ENCODE results near the gene SIRT7.

Gene SIRT7

DNA sequence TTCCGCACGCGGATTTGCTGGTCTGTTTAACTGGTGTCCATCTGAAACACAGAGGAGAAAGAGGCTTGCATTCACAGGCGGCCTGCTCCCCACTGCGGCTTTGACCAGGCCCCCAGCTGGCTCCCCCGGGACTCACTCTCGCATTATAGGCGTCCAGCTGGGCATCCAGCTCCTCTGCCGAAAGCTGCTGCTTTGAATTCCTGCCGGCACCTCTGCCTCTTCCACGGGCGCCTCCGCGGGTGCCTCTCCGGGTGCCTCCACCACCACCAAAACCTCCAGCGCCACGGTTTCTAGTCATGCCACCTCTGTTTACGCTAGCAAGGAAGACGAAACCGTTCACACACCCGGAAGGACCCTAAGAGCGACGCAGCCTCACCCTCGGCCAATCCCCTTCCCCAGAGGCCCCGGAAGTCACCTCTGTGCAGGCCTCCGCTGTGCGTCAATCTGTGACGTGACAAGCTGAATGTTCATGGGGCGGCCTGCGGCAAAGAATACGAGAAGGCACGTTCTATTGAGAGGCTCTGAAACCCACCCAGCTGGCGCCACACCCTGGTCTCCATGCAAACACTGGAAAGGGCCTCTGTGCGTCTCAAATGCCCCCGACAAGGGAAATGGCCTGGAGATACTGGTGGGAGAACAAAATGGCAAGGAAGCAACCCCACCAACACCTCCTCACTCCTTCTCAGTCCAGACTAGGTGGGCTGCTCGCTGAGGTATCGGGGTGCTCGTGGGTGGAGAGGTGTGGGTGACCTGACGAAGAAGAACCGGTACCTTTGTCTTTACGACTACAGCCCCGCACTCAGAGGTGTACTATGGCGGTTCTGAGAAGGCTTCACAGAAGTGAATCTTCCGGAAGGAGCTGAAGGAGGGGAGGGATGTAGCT, 29.6 kb downstream of the SIRT7 start:
- DNase-seq (ENCODE audit: low read depth in 2 of 2): no peak

DNA sequence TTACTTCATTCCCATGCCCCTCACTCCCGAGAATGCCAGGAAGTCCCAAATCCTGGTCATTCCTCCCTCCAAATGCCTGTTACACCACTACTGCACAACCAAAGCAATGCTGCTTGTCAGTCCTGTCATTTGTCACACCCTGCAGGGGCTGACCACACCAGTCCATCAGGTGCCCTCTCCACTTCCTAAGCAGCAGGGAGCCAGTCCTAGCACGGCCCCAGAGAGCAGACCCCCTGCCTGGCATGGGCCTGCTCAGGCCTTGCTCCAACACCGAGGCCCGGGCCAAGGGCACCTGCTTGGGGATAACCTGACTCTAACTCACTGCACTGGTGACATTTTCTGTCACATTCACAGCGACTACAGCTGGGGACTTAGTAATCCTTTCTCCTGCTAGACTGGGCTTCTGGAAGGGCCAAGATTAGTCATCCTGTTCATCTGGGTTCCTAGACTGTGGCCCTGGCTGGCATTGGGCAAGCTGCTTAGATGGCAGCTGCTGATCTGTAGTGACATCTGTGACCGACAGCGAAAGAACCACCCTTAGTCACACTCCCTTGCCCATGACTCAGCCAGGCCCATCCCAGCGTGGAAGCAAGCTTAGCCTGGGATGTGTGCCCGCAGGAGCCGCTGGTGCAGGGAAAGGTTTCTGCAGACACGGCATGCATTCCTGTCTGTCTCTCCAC, 32.0 kb downstream of the SIRT7 start:
- DNase-seq (ENCODE audit: low read depth in 2 of 2): no peak

GRCh38 chr17:81885454-81885853, 32.5 kb downstream of the SIRT7 start:
- no peak for DNase-seq (ENCODE audit: low read depth in 2 of 2)

DNA sequence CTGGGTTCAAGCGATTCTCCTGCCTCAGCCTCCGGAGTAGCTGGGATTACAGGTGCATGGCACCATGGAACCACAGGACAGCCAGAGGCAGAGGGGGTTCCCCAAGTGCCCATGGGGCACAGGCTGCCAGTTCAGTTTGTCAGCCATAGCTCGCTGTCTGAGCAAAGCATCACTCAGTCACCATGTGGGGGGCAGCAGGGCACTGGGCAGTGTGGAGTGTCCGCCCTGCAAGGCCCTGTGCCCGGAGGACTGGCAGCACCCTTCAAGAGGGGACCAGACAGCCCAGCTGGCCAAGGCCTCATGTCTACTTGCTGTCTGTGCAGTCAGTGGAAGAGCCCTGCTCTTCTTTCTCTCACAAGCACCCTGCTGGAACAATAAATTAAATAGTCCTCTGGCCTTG, 33.0 kb downstream of the SIRT7 start:
- no peak for DNase-seq (ENCODE audit: low read depth in 2 of 2)

DNA sequence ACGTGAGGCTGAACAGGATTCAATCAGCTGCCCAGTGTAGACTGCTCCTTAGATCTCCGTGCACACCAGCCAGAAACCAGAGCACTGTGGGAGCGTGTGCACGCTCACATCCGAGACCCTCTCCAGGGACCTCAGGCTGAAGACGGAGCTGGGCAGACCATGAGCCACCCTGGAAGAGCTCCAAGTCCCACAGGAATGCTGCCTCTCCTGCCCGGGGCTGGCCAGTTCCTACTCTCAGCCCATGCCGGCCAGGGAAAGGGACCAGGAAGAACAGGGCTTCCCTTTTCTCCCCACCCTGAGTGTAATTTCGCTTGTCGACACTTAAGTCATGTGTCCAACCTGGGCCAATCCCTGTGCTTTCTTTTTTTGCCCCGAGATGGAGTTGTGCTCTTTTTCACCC, 33.5 kb downstream of the SIRT7 start:
- no peak for DNase-seq (ENCODE audit: low read depth in 2 of 2)

- DNase-seq (ENCODE audit: low read depth in 2 of 2): no peak
Measured at GRCh38 chr17:81879121-81879520, 38.9 kb downstream of the SIRT7 start.

DNA sequence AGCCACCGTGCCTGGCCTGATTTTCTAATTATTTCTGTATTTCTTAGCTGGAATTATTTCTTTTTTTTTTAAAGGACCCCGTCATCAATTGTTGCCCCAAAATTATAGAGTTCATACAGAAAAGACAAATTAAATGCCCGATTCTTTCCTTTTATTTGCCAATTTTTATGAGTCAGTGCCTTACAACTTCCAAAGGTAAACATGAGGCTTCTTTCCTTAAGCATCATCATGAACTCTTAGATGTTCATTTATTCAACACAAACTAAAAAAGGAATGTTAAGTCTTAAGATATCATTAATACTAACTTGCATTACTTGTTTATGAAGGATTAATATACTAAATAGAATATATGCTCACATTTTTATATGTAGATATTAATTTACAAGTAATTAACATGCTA, 39.7 kb downstream of the SIRT7 start:
- no peak for DNase-seq (ENCODE audit: low read depth in 2 of 2)

DNA sequence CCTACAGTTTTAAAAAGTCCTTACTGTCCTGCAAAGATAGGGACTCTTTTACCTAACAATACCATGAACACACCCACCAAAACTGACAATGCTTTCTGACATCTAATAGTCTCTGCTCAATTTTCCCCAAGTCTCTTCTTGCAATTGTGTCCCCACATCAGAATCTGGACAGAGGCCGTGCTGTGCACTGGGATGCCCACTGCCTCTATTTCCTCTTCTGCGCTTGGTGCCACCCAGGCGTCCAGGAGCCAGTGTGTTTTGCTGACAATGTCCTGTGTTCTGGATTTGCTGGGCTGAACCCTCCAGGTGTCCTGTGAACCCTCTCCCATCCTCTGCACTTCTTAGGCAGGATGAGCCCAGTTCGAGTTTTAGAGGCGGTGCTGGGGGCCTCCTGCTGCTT, 40.4 kb downstream of the SIRT7 start:
- no peak for DNase-seq (ENCODE audit: low read depth in 2 of 2)

DNA sequence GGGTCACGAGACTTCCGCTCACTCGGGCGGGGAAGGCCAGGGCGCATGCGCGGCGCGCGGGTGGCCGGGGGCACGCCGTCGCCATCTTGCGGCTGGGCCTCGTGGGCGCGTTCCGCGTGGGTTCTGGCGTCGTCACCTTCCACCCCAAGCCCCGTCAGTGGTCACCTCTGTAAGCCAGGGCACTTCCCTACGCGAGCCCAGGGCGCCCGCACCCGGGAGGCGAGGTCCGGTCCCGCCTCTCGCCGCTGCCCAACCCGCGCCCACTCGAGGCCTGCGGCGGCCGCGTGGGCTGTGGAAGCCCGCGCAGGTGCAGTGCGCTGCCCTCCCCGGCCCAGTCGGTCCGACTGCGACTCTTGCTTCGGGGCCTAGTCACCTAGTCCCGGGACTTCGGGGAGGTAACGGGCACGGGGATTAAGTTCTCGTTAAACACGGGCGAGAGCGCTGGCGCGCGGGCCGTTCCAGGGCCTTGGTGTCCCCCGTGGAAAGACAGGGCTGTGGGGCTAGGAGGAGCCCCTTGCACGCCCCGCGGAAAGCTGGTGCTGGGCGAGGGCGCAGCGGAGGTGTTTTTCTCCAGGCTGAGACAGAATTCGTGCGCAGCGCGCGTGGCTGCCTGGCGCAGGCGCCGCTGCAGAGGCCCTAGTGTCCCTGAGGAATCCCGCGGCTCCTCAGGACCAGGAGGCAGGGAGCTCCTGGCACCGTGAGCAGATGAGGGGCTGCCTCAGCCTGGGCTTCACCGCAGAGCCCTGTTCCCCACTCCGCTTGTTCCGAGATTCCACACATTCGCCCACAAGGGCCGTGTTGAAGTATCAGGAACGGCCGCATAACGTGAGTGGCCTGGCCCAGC, 46.4 kb downstream of the SIRT7 start:
- peak; percentile 92 to 93 for DNase-seq (ENCODE audit: low read depth in 2 of 2)

- DNase-seq (ENCODE audit: low read depth in 2 of 2): no peak
Measured at GRCh38 chr17:81870981-81871386, 47.0 kb downstream of the SIRT7 start, which contains the start of gene ARHGDIA. Gene ARHGDIA, minus strand, starts transcription at chr17:81871337. Its CDS starts 1,407 bp downstream, at chr17:81869930.

- no peak for DNase-seq (ENCODE audit: low read depth in 2 of 2)
Measured at GRCh38 chr17:81870131-81870980, 47.6 kb downstream of the SIRT7 start.

DNA sequence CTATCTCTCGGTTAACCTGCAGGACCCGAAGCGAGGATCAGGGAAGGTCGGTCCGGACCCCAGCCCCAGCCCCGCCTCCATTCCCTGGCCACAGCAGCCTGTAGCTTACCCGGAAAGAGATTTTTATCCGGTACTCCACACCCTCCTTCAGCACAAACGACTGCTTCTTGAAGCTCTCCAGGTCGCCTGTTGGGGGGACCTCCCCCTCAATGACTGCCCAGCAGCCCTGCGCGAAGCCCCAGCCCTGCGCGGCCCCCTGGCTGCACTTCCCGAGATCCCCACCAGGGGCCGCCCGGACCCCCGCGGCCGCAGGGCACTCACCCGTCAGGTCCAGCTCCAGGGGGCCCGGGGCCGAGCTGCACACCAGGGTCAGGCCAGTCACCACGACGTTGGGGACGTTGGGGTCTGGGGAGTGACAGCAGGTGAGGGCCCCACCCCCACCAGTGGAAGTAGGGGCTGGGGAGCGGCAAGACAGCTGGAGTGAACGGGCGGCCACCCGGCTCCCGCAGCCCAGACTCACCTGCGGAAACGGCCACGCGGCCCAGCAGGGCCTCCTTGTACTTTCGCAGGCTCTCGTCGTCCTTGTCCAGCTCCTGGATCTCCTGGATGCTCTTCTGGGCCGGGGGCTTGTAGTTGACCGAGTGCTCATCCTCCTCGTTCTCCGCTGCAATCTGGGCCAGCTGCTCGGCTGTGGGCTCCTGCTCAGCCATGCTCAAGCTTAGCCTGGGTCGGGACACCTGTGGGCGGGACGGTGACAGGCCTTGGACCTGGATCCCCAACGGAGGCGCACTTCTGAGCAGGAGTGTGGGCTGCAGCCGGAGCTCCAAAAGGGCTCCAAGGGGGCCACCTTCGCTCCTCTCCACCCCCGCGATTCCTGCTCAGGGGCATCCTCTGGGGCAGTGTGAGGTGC, 48.5 kb downstream of the SIRT7 start:
- DNase-seq (ENCODE audit: low read depth in 2 of 2): no peak

GRCh38 chr17:81868674-81869220, 49.2 kb downstream of the SIRT7 start:
- DNase-seq (ENCODE audit: low read depth in 2 of 2): no peak

DNA sequence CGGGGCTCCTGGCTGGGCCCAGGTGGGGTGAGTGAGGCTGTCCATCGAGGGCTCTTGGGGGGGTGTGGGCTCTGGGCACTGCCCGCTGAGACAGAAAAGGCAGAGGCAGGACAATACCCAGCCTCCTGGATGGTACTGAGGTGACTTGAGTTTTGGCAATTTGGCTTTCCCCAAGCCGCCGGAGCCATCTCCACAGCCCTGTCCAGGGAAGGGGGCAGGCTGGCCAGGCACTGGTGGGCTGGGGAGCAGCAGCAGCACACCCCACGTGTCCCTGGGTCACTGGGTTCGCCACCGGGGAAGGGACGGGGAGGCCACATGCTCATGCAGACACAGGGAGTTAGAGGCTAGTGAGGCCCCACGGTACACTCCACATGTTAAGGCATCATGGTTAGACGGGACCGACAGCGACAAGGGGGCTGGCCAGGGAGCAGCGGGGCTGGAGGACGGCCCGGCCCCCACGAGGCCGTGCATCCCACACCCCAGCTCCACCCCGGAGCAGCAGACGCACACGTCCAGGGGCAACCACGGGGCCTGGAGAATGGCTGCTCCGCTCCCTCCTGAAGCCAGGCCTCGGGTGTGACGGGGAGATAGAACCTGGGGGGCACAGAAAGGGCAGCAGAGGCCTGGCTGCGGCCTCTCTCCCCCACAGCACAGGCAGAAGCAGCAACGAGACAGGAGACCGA, 49.8 kb downstream of the SIRT7 start:
- no peak for DNase-seq (ENCODE audit: low read depth in 2 of 2)

- no peak for DNase-seq (ENCODE audit: low read depth in 2 of 2)
Measured at GRCh38 chr17:81867170-81867990, 50.6 kb downstream of the SIRT7 start.

DNA sequence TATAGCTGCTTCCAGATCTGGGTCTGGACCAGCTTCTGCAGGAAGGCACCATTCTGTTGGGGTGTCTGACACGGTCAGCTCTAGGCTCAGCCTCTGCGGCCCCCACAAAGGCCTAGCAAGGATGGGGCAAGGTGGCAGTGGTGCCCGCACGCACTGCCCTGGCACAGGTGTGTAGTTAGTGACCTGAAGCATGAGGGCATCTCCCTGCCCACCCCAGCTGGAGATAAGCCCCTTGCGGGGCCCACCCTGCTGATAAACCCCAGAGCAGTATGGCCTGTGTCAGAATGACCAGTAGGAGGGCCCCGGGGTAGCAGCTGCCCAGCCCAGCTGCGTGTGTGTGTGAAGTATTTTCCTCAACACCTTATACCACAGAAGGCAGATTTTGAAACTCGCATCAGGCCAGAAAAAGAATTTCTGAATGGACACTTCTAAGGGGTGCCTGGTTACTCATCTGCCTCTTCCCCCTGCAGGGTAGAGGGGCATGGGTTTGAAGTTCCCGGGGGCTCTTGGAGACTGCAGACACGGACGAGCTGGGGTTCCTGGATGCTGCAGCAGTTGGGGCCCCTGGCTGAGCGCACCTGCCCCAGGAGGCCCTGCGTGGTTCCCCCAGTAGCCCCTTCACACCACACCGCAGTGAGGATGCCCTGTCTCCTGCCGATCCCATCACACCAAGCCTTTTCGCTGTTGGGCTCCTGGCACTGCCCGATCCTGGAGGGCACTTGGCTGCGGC, 51.4 kb downstream of the SIRT7 start:
- DNase-seq (ENCODE audit: low read depth in 2 of 2): no peak

GRCh38 chr17:81865733-81866439, 52.1 kb downstream of the SIRT7 start:
- no peak for DNase-seq (ENCODE audit: low read depth in 2 of 2)
